Peyer's patch (tissue), 4 donors: ENCODE results near the gene KLC1. TPM values are rescaled to one million over a fixed set of nuclear protein-coding genes. Genes with fewer than 3 reads are reported as not detected.

ENCODE experiments used
- DNase-seq, 3 donors: peaks; one replicate each; pipeline ENCODE4 v3.0.0-alpha.2; 2017 to 2019
- H3K27ac ChIP-seq, 4 donors: fragments of 200-600 bp; sonication (generic); one replicate each; pipeline ENCODE4 v1.5.1; 2016 to 2019
- H3K27me3 ChIP-seq, 2 donors: fragments of 200-600 bp; sonication (generic); one replicate each; pipeline ENCODE4 v1.5.1; 2019
- H3K36me3 ChIP-seq, 3 donors: fragments of 200-600 bp; sonication (generic); one replicate each; pipeline ENCODE4 v1.5.1; 2016 to 2019
- H3K4me1 ChIP-seq, 4 donors: fragments of 200-600 bp; sonication (generic); one replicate each; pipeline ENCODE4 v1.5.1; 2016 to 2019
- H3K4me3 ChIP-seq, 4 donors: fragments of 200-600 bp; sonication (generic); 1 replicate in 3 of 4; 2 replicates in 1 of 4; pipeline ENCODE4 v1.5.1; 2016 to 2019; ENCODE audit warnings: mild to moderate bottlenecking in 1 of 4
- H3K9me3 ChIP-seq, 4 donors: fragments of 200-600 bp; sonication (generic); one replicate each; pipeline ENCODE4 v1.5.1; 2016 to 2019; ENCODE audit warnings: mild to moderate bottlenecking in 1 of 4
- POLR2A ChIP-seq, 2 donors: fragments of 450-650 bp; IDR thresholded peaks; one replicate each; pipeline ENCODE4 v1.5.1; 2017; ENCODE audit warnings: antibody characterized with exemption in 2 of 2, mild to moderate bottlenecking in 2 of 2, moderate library complexity in 2 of 2
- total RNA-seq, 4 donors: library from RNA; depleted of rRNA; stranded (reverse); fragments of >200 nt; gene quantifications; one replicate each; pipeline ENCODE4 v1.1.0, GENCODE V29; 2016
- TF ChIP-seq, protein P1 (sequence below), 6 experiments: fragments of 450-650 bp in 4 of 6; fragments of 200-600 bp in 2 of 6; sonication (generic) in 1 of 6; IDR thresholded peaks; one replicate each; pipeline ENCODE4 v1.5.1; 2017 to 2019; ENCODE audit warnings: antibody characterized with exemption in 6 of 6, mild to moderate bottlenecking in 3 of 6, moderate library complexity in 1 of 6

KLC1 gene
- total RNA-seq, 4 donors from 2014 or later, result 125 to 361 (median 270) TPM

GRCh38 chr14:103630364-103631108 is 1.5 kb downstream of the KLC1 start:
- no peaks in the 10 kb centered on the region for H3K27me3 ChIP-seq
- H3K27ac ChIP-seq, result peak overlapping the region in 1 of 4 donors; percentile 4
- no peak for TF ChIP-seq POLR2A (IDR thresholded peaks at IDR 0.05)
- TF ChIP-seq, protein P1, sequence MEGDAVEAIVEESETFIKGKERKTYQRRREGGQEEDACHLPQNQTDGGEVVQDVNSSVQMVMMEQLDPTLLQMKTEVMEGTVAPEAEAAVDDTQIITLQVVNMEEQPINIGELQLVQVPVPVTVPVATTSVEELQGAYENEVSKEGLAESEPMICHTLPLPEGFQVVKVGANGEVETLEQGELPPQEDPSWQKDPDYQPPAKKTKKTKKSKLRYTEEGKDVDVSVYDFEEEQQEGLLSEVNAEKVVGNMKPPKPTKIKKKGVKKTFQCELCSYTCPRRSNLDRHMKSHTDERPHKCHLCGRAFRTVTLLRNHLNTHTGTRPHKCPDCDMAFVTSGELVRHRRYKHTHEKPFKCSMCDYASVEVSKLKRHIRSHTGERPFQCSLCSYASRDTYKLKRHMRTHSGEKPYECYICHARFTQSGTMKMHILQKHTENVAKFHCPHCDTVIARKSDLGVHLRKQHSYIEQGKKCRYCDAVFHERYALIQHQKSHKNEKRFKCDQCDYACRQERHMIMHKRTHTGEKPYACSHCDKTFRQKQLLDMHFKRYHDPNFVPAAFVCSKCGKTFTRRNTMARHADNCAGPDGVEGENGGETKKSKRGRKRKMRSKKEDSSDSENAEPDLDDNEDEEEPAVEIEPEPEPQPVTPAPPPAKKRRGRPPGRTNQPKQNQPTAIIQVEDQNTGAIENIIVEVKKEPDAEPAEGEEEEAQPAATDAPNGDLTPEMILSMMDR (IDR thresholded peaks at IDR 0.05), result no peak
- no peak for DNase-seq
- peaks cover 0 to 12% (median 0%) of the 10 kb centered on the region in 3 donors for H3K36me3 ChIP-seq
- peak overlapping the region; percentile 95 to 99 (median 98) for H3K4me3 ChIP-seq
- peaks cover 6 to 56% (median 15%) of the 10 kb centered on the region in 4 donors for H3K4me1 ChIP-seq
- H3K9me3 ChIP-seq, result no peaks in the 10 kb centered on the region

GRCh38 chr14:103633391-103633790 is 4.4 kb downstream of the KLC1 start:
- Histone ChIP-seq H3K4me1 (peaks cover 4 to 67% (median 8%) of the 10 kb centered on the region in 4 donors), H3K4me3 (no peak overlapping the region)
- TF ChIP-seq, protein P1 (IDR thresholded peaks at IDR 0.05), result no peak
- no peak for TF ChIP-seq POLR2A (IDR thresholded peaks at IDR 0.05)

DNA sequence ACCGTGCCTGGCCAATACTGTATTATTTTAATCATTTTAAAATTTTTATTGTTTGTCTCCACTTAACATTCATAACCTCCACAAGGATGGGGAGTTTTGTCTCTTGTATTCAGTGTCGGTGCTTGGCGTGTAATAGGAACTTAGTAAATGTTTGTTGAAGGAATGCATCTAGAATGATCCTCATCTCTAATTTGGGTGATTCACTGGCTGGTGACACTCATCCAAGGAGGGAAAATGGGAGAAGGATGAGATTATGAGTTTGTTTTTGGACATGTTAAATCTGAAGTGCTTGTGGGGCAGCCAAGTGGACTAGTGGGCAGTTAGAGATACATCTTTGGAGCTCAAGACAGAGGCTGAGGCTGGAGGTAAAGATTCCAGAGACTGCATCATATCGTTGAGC is 5.1 kb downstream of the KLC1 start:
- no peak overlapping the region for H3K27ac ChIP-seq
- H3K4me1 ChIP-seq, result peaks cover 3 to 67% (median 8%) of the 10 kb centered on the region in 4 donors
- TF ChIP-seq, protein P1 (IDR thresholded peaks at IDR 0.05), result no peak
- no peak for TF ChIP-seq POLR2A (IDR thresholded peaks at IDR 0.05)
- H3K36me3 ChIP-seq, result peaks cover 0 to 12% (median 0%) of the 10 kb centered on the region in 3 donors
- no peaks in the 10 kb centered on the region for H3K27me3 ChIP-seq
- H3K4me3 ChIP-seq, result no peak overlapping the region
- no peaks in the 10 kb centered on the region for H3K9me3 ChIP-seq
- no peak for DNase-seq

More at GRCh38 chr14:103633391-103633790, 4.4 kb downstream of the KLC1 start:
- no peak for DNase-seq
- Histone ChIP-seq H3K36me3 (peaks cover 0 to 12% (median 0%) of the 10 kb centered on the region in 3 donors), H3K27ac (no peak overlapping the region), H3K9me3 (no peaks in the 10 kb centered on the region), H3K27me3 (no peaks in the 10 kb centered on the region)

DNA sequence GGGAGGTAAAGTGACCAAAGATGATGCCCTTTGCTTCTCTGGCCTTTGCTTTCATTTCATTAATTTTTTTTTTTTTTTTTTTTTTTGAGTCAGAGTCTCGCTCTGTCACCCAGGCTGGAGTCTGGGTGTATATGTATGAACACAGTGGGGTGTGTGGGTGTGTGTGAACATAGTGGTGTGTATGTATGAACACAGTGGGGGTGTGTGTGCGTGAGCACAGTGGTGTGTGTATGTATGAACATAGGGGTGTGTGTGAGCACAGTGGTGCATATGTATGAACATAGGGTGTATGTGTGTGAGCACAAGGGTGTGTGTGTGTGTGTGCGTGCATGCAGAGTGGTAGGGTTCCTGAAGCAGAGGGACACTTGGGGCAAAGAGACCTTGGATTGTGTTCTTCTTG is 9.6 kb downstream of the KLC1 start:
- H3K27me3 ChIP-seq, result no peaks in the 10 kb centered on the region
- TF ChIP-seq, protein P1 (IDR thresholded peaks at IDR 0.05), result no peak
- TF ChIP-seq POLR2A (IDR thresholded peaks at IDR 0.05), result no peak
- H3K4me3 ChIP-seq, result no peak overlapping the region
- peaks cover 0 to 40% (median 0%) of the 10 kb centered on the region in 4 donors for H3K4me1 ChIP-seq
- DNase-seq, result no peak
- no peaks in the 10 kb centered on the region for H3K36me3 ChIP-seq
- H3K9me3 ChIP-seq, result no peaks in the 10 kb centered on the region
- H3K27ac ChIP-seq, result no peak overlapping the region

DNA sequence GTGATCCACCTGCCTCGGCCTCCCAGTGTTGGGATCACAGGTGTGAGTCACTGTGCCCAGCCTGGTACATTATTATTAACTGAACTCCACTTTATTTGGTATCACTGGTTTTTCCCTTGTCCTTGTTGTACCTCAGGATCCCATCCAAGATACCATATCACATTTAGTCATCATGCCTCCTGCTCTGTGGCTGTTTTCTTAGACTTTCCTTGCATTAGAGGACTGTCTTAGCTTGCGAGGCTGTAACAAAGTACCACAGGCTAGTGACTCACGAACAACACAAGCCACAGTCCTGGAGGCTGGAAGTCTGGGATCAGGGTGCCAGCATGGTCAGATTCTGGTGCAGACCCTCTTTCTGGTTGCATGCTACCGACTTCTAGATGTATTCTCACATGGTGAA is 12.2 kb downstream of the KLC1 start:
- no peak for DNase-seq
- Histone ChIP-seq H3K27me3 (no peaks in the 10 kb centered on the region), H3K9me3 (no peaks in the 10 kb centered on the region), H3K27ac (no peak overlapping the region), H3K4me3 (no peak overlapping the region), H3K36me3 (no peaks in the 10 kb centered on the region), H3K4me1 (peaks cover 0 to 19% (median 0%) of the 10 kb centered on the region in 4 donors)
- no peak for TF ChIP-seq POLR2A (IDR thresholded peaks at IDR 0.05)
- TF ChIP-seq, protein P1 (IDR thresholded peaks at IDR 0.05), result no peak
